ENCODE data around the gene CHST15.

Gene CHST15

GRCh38 chr10:124008681-124009080, 84.7 kb downstream of the CHST15 start:
- DNase-seq: no peak

GRCh38 chr10:124008187-124008586, 85.2 kb downstream of the CHST15 start:
- DNase-seq: no peak

GRCh38 chr10:124007773-124008145, 85.6 kb downstream of the CHST15 start:
- DNase-seq: no peak

- no peak for DNase-seq
Measured at GRCh38 chr10:124007102-124007772, 86.2 kb downstream of the CHST15 start.

- DNase-seq: no peak
Measured at GRCh38 chr10:124006526-124006925, 86.9 kb downstream of the CHST15 start.

- no peak for DNase-seq
Measured at GRCh38 chr10:124005991-124006392, 87.4 kb downstream of the CHST15 start.

- peak; percentile 40 for DNase-seq
Measured at GRCh38 chr10:124005091-124005490, 88.3 kb downstream of the CHST15 start.

GRCh38 chr10:124004663-124005004, 88.8 kb downstream of the CHST15 start:
- no peak for DNase-seq

GRCh38 chr10:124003871-124004662, 89.3 kb downstream of the CHST15 start:
- DNase-seq: peak; percentile 48

GRCh38 chr10:124003481-124003870, 89.9 kb downstream of the CHST15 start:
- peak; percentile 40 for DNase-seq

GRCh38 chr10:124003070-124003419, 90.4 kb downstream of the CHST15 start:
- DNase-seq: peak; percentile 29

- peak; percentile 35 for DNase-seq
Measured at GRCh38 chr10:124002391-124003069, 90.9 kb downstream of the CHST15 start.

- peak; percentile 37 for DNase-seq
Measured at GRCh38 chr10:124001391-124002148, 91.8 kb downstream of the CHST15 start.

- DNase-seq: peak; percentile 42
Measured at GRCh38 chr10:124000792-124001201, 92.6 kb downstream of the CHST15 start.

- no peak for DNase-seq
Measured at GRCh38 chr10:123999956-124000615, 93.3 kb downstream of the CHST15 start.

- peak; percentile 40 for DNase-seq
Measured at GRCh38 chr10:123999261-123999660, 94.1 kb downstream of the CHST15 start.

GRCh38 chr10:123998197-123999141, 94.9 kb downstream of the CHST15 start:
- no peak for DNase-seq

- peak; percentile 56 for DNase-seq
Measured at GRCh38 chr10:123997486-123998196, 95.8 kb downstream of the CHST15 start.

- DNase-seq: no peak
Measured at GRCh38 chr10:123997013-123997412, 96.4 kb downstream of the CHST15 start.

- DNase-seq: no peak
Measured at GRCh38 chr10:123996302-123996701, 97.1 kb downstream of the CHST15 start.

Measured in islet precursor cell (in vitro differentiated cells).